Activated CD4-positive, alpha-beta T cell treated with anti-CD3 and anti-CD28 coated beads, Interleukin-2, amount 50 U/mL, for 4 hours (primary cell): ENCODE results near the gene SNRNP27.

Experiments
- DNase-seq, 2 experiments: peaks; one replicate each; pipeline ENCODE4 v3.0.0-alpha.2; 2020

Gene SNRNP27

DNA sequence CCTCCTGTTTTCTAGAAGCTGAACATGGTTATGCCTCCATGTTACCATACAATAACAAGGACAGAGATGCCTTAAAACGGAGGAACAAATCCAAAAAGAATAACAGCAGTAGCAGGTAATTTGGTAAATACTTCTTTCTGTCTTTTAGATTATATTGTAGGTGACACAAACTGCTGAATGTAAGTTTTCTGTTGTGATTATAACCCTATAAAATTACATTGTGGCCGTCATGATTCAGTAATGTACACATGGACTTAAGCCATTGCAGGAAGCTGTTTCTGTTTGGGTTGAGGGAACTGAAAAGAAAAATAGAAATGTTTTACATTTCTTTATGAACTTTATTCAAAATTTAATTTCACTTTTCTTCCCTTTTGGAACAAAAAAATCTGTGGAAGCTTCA lies 22.4 kb downstream of the SNRNP27 start:
- no peak for DNase-seq

GRCh38 chr2:69917852-69918251 lies 24.1 kb downstream of the SNRNP27 start:
- no peak for DNase-seq

DNA sequence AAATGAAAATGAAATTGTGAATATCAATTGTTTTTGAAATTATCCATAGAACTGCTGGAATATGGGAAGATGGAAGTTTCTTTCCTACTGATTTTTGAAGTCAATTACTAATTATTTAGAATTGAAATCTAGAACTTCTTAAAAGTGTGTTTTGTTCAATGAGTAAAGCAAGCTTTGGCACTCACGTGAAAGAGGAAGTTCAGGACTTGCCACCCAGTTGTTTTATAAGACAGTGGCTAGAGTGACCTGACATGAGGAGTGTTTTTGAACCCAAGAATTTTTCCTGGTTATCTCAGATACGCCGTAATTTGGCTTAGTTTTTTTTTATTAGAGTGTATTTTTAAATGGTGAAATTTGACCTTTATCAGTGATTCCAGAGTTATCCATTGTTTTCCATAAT lies 24.6 kb downstream of the SNRNP27 start:
- no peak for DNase-seq

DNA sequence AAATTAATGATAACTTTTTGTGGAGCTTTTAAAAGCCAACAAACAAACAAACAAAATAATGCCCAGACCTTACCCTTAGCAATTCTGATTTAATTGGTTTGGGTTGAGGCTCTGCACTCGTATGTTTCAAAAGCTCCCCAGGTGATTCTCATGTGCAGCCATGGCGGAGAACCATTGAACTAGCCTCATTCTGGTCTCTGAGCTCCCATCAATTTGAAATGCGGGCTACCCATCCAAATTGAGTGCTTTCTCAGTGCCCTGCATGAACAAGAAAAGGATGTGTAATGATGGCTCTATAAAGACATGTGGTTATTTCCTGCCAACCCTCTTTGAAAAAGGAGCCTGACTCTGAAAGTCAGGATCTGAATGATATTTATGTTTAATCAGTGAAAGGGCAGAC lies 29.4 kb downstream of the SNRNP27 start:
- no peak for DNase-seq

DNA sequence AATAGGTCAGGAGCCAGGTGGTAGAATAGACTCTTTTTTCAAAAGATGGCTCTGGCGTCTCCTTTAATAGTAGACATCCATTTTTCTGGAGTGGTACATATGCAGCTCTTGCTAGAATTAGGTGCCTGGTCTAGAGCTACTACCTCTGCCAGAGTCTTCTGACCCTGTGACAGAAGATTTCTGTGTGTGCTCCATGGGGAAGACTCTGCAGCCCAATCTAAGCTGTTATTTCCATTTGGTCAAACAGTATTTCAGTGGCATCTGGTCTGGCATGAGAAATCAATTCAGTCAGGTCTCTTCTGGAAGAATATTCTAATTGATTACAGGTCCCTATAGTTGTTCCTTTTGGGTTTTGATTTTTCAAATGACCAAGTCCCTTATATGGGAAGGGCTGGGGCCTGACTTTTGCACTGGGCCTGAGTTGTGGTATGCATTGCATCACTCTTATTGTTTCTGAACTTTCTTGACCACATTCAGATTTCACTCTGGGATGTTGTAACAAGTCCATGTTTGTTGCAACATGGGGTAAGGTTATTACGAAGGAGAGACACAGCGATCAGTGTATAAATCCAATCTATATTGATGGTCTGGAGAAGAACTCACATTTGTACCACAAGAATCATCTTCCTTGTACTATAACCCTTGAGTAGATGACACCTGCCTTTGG lies 33.2 kb downstream of the SNRNP27 start:
- DNase-seq: no peak

DNA sequence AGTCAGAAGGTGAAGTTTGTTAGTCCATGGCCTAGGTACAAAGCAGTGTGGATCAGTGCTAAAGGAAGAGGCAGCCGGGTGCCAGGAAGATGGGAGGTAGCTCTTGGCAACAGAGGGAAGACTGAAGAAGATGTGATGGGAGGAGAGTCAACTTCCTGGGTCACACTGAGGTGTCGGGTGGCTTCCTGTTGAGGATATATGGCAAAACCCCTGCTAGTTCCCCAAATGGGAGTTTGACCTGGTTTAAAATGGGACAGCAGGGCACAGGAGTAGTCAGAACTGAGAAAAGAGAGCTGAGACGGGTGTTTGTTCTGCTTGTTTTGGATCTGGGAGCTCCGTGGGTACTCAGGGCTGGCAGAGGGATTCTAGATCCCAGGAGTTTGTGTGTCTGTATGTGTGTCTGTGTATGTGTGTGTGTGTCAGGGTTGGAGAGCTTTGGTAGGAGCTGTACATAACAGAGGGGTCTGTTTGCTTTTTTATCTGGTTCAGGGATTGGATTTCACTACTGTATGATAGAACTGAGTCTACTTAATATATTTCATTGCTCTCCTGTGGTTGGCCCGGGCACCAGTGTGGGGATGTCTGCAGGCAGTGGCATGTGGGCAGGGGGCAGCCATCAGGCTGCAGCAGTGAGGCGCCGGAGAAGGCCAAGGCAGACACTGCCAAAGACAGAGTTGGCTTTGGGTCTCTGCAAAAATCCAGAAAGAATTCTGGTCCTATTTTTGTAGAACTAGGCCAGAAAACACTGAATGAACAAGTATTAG lies 38.3 kb downstream of the SNRNP27 start:
- no peak for DNase-seq

DNA sequence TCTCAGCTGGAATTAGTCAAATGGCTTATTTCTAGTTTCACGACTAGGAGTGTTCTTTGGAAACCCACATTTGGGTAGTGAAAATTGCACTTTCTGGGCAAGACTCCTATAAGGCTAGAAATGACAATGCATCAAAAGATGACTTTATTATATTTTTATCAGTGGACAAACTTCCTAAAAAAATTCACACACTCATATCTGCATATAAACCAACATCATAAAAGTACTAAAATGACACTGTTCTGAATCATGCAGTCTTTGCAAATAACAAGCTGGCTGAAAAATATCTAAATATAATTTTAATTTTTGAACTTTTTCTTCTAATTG lies 38.8 kb downstream of the SNRNP27 start:
- DNase-seq: no peak

DNA sequence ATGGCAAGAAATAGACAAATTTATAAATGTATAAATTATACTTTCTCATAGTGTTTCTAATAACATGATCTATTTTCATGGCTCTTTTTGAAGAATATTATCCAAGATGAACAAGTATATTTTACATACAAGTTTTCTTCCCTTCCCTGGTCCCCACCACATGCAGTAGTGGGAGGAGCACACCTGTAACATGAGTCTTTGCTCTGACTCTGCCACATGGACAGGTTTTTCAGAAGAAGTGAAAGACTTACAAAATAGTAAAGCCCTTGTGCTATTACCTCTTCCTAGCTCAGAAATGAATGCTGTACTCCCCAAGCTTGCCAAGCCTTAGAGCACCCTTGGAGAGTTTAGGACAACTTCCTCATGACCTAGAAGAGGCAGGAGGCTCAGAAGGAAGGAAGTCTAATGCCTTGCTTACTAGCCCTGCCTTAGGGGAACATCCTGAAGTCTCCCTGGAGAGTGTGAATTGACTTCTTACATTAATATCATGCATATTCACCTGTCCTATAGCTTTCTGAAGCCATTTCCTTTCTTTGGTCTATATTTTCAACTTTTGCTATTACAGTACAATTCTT lies 39.6 kb downstream of the SNRNP27 start:
- no peak for DNase-seq

DNA sequence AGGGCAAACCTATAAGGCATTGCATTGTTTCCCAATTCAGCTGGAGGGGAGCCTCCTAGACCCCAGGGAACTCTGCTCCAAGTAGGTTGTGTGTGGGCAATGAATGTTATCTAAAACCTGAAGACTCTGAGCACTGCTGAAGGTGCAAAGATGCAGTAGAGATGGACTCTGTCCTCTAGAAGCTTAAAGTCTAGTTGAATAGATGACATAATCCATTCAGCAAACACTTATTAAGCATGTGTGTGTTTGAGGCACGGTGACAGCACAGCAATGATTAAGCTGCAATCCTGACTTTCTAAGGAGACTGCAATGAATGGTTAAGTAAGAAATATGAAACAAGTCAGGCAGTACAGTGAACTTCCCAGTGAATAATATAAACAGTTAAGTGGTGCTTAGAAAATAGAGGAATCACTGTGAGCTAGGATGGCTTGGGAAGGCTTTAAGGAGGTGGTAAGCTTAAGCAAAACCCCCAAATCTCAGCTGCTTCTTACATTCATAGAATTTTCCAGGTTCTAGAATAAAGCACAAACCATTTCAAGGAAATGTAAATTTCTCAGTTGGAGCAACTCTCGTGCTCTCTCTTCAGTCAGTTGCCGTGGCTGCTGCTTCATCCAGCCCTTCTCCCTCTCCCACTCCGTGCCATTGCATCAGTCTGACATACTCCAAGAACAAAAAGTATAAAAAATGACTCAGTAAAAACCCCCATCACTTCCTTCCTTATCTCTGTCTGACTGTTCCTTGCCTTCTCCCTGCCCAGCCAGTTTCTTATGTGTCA lies 40.3 kb downstream of the SNRNP27 start:
- no peak for DNase-seq

GRCh38 chr2:69934614-69934908 lies 40.8 kb downstream of the SNRNP27 start:
- no peak for DNase-seq

- no peak for DNase-seq
These were observed 41.3 kb downstream of the SNRNP27 start for GRCh38 chr2:69935011-69935410.

DNA sequence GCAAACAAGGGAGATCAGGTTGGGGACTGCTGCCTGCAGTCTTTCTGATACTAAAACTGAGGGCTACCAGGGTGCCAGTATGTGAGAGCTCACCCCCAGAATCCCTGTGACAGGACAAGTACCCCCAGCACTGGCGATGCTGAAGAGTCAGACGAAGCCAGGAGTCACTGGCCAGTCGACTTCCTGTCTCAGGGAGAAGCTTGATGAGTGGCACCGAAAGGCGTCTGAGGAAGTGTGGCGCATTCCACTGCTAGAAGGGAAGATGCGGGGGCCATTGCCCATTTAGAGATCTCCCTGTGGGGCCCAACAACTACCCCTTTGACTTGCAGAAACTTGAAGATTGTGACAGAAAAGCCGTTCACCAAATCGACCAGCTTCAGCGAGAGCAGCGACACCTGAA lies 43.1 kb downstream of the SNRNP27 start:
- no peak for DNase-seq

GRCh38 chr2:69937968-69938367 lies 44.2 kb downstream of the SNRNP27 start:
- no peak for DNase-seq

- no peak for DNase-seq
These were observed 46.0 kb downstream of the SNRNP27 start for GRCh38 chr2:69939722-69940121.

GRCh38 chr2:69940691-69941090 lies 46.9 kb downstream of the SNRNP27 start:
- DNase-seq: no peak

DNA sequence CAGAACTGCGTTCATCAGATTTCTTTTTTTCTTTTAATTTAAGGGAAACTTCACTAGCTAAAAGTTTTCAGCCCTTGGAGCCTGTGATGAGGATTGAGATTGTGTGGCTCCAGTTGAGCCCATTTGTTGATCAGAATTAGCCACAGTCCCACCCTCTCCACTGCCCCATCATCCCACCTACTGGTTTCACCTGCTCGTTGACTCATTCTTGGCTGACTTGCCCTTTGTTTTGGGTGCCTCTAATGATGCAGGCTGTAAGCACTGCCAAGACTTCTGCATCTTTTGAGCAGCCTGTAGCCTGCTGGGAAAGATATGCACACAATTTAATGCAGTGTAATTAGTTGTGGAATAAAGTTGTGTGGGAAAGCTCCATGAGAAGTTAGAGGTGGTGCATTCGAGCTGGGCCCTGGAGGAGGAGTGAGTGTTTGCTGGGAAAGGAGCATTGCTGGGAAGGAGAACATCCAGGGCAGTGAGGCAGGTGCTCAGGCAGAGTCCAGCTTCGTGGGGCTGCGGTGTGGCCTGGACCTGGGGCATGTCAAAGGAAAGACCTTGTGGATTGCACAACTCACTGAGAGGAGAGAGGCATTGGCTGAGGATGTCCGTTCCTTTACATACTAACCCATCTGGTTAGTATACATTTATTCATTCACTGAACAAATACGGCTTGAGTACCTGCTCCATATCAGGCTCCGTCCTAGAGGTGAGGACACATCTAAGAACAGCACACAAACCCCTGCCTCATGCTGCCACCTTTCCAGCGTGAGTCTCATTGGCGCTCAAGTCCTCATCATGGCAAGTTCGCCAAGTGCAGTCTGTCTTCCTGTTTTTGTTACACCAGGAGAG lies 49.5 kb downstream of the SNRNP27 start:
- DNase-seq: no peak

DNA sequence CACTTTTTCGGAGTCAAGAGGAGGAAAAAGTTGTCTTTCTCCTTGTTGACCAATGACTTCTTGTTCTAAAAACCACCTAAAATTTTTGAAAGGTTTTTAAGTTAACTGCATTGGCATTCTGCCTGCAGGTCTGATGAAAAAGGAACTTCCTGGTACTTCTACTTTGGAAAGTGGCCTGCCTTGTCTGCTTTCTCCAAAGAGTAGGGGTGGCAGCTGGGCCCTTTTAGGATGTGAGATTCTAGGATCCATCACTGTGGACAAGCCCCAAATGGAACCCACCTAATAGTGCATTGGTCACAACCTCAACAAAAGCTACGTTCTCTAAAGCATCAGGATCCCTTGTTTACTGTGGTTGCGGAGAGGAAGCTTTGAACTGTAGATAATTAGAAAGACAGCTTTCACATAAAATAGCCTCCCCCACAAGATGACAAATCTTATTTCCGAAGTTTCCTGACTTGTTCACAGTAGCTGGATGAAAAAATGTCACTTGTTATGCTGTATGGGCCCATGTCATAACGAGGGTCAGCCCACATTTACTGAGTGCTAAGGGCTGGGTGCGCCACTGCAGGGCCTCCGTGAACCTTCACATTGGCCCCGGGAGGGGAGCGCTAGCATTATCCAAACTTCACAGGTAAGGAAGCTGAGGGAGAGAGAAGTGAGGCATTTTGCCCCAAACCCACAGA lies 50.2 kb downstream of the SNRNP27 start:
- no peak for DNase-seq

DNA sequence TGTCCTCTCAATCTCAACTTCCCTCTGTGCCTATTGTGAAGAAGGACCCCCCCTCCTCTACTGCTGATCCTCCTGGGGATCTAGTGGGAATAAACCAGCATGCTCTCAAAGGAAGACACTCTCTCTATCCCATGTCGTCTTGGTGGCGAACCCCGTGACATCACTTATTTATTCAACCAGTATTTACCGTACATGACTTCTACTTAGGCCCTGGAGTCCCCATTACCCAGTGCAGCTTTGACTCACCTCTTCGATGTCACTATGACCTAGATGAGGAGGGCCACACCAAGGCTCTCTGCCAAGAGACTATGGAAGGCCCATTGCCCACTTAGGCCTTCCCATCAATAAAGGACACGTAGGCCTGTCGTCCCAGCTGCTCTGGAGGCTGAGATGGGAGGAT lies 51.0 kb downstream of the SNRNP27 start:
- DNase-seq: no peak

DNA sequence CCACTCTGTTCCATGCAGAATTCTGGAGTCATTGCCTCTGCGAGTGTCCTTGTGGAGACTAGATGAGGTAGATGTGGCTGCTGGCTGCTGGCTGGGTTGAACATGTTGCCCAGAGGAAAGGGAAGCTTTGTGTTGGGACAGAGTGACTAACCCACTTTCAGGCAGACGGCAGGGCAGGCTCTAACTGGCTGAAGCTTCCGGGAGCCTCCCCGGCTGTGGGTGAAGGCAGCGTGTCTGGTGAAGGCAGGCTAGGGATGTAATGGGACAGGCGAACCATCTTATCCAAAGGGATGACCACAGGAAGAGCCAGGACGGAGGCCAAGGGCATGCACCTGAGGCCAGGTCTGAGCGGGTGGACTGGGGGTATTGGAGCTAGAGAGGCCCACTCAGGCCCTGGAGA lies 51.7 kb downstream of the SNRNP27 start:
- DNase-seq: no peak

DNA sequence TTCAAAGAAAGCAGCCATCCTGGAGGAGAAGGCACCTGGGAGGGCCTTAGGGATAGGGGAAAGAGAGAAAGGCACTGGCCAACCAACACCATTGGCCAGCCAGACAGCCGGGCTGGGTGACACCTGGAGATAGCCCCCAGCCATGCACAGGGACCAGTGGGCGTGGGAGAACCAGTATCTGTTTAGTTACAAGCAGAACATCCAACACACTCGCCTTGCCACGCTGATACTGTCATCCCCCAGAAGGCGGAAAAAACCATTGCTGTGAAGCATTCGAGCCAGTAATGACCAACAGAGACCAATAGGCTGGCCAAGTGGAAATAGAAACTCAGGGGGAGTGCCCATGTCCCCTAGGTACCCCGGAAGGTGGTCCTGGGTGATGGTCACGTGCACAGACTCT lies 52.2 kb downstream of the SNRNP27 start:
- no peak for DNase-seq

DNA sequence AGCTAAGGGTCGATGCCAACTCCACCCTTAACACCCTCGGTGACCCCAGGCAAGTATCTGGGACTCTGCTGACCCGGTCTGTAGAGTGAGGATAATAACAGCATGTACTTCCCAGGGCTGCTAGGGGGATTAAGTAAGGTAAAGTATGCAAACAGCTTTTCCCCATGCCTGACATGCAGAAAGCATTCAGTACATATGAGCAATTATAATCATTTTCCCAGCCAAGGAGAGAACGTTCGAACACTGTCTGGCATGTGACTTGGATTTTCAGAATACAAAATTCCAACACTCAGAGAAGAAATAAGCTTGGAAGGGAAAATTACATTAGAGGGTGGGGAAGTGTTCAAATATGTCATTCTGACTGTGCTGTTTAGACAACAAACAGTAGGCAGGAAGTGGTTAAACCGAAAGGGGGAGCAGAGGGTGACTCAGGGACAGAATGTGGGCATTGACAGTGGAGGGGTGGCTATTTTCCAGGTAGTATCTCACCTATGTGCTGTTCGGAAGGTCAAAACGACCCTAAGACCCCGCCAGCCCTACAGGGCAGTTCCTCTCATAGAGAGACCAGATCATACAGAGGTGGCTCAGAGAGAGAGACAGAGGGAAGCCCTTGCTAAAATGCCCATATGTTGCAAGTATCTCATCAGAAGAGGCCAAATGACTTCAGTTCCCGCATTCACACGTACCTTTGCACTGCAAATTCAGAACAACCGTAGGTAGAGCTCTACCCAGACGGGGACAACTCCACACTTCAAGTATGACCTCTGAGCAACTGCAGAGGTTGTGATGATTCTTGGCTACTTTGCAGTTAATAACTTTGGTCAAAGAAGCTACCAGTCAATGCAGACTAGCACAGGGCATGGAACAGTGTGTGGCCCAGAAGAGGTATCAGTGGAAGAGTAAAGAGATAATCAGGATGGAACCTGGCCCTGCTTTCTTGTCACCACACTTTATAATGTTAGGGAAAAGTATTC lies 52.9 kb downstream of the SNRNP27 start:
- DNase-seq: peak; percentile 28 to 31
